ENCODE results near the gene BCR.

The BCR gene

GRCh38 chr22:23275751-23276150 is 95.4 kb downstream of the BCR start:
- H3K36me3 ChIP-seq (ENCODE audit: control insufficient read depth, insufficient read depth, low read length): peaks cover 19% of the 10 kb centered on the region
- H3K4me3 ChIP-seq (ENCODE audit: insufficient read depth, low read depth, low read length): no peak overlapping the region
- H3K9me3 ChIP-seq (ENCODE audit: control insufficient read depth, low read length): no peaks in the 10 kb centered on the region
- H3K27ac ChIP-seq (ENCODE audit: insufficient read depth, low read depth, low read length, poor library complexity, severe bottlenecking): no peak overlapping the region
- no peaks in the 10 kb centered on the region for H3K27me3 ChIP-seq (ENCODE audit: control insufficient read depth, insufficient read depth, low read length, poor library complexity, severe bottlenecking)
- no peaks in the 10 kb centered on the region for H3K4me1 ChIP-seq (ENCODE audit: control insufficient read depth, insufficient read depth, low read length)
- WGBS, 2 experiments: 94 to 95% methylated on average over 14 of the region's 14 CpGs

- H3K36me3 ChIP-seq (ENCODE audit: control insufficient read depth, insufficient read depth, low read length): peaks cover 19% of the 10 kb centered on the region
- no peak overlapping the region for H3K27ac ChIP-seq (ENCODE audit: insufficient read depth, low read depth, low read length, poor library complexity, severe bottlenecking)
- H3K4me1 ChIP-seq (ENCODE audit: control insufficient read depth, insufficient read depth, low read length): peaks cover 2% of the 10 kb centered on the region
- H3K27me3 ChIP-seq (ENCODE audit: control insufficient read depth, insufficient read depth, low read length, poor library complexity, severe bottlenecking): no peaks in the 10 kb centered on the region
- no peak overlapping the region for H3K4me3 ChIP-seq (ENCODE audit: insufficient read depth, low read depth, low read length)
- H3K9me3 ChIP-seq (ENCODE audit: control insufficient read depth, low read length): no peaks in the 10 kb centered on the region
- 95 to 97% methylated on average over 18 to 20 of the region's 20 CpGs for WGBS, 2 experiments
Observed at GRCh38 chr22:23276656-23277582, 96.6 kb downstream of the BCR start.

GRCh38 chr22:23277583-23278295 is 97.4 kb downstream of the BCR start:
- WGBS, 2 experiments: 91 to 92% methylated on average over 15 of the region's 15 CpGs
- Histone ChIP-seq H3K27me3 (ENCODE audit: control insufficient read depth, insufficient read depth, low read length, poor library complexity, severe bottlenecking) (no peaks in the 10 kb centered on the region), H3K9me3 (ENCODE audit: control insufficient read depth, low read length) (no peaks in the 10 kb centered on the region), H3K4me1 (ENCODE audit: control insufficient read depth, insufficient read depth, low read length) (peaks cover 2% of the 10 kb centered on the region), H3K27ac (ENCODE audit: insufficient read depth, low read depth, low read length, poor library complexity, severe bottlenecking) (no peak overlapping the region), H3K4me3 (ENCODE audit: insufficient read depth, low read depth, low read length) (no peak overlapping the region), H3K36me3 (ENCODE audit: control insufficient read depth, insufficient read depth, low read length) (peaks cover 19% of the 10 kb centered on the region)

GRCh38 chr22:23278883-23279675 is 98.8 kb downstream of the BCR start:
- Histone ChIP-seq H3K4me3 (ENCODE audit: insufficient read depth, low read depth, low read length) (no peak overlapping the region), H3K36me3 (ENCODE audit: control insufficient read depth, insufficient read depth, low read length) (peaks cover 14% of the 10 kb centered on the region), H3K9me3 (ENCODE audit: control insufficient read depth, low read length) (no peaks in the 10 kb centered on the region), H3K27me3 (ENCODE audit: control insufficient read depth, insufficient read depth, low read length, poor library complexity, severe bottlenecking) (no peaks in the 10 kb centered on the region), H3K27ac (ENCODE audit: insufficient read depth, low read depth, low read length, poor library complexity, severe bottlenecking) (peak overlapping the region; percentile 26), H3K4me1 (ENCODE audit: control insufficient read depth, insufficient read depth, low read length) (peaks cover 2% of the 10 kb centered on the region)
- WGBS, 2 experiments: 89% methylated on average over 11 of the region's 11 CpGs

- Histone ChIP-seq H3K9me3 (ENCODE audit: control insufficient read depth, low read length) (no peaks in the 10 kb centered on the region), H3K27ac (ENCODE audit: insufficient read depth, low read depth, low read length, poor library complexity, severe bottlenecking) (no peak overlapping the region), H3K4me1 (ENCODE audit: control insufficient read depth, insufficient read depth, low read length) (peaks cover 2% of the 10 kb centered on the region), H3K27me3 (ENCODE audit: control insufficient read depth, insufficient read depth, low read length, poor library complexity, severe bottlenecking) (no peaks in the 10 kb centered on the region), H3K4me3 (ENCODE audit: insufficient read depth, low read depth, low read length) (no peak overlapping the region), H3K36me3 (ENCODE audit: control insufficient read depth, insufficient read depth, low read length) (peaks cover 9% of the 10 kb centered on the region)
- WGBS, 2 experiments: 93 to 95% methylated on average over 6 of the region's 6 CpGs
Observed at GRCh38 chr22:23279781-23280180, 99.5 kb downstream of the BCR start.

- WGBS, 2 experiments: 95% methylated on average over 13 of the region's 13 CpGs
- Histone ChIP-seq H3K4me3 (ENCODE audit: insufficient read depth, low read depth, low read length) (no peak overlapping the region), H3K27ac (ENCODE audit: insufficient read depth, low read depth, low read length, poor library complexity, severe bottlenecking) (no peak overlapping the region), H3K4me1 (ENCODE audit: control insufficient read depth, insufficient read depth, low read length) (peaks cover 2% of the 10 kb centered on the region), H3K36me3 (ENCODE audit: control insufficient read depth, insufficient read depth, low read length) (peaks cover 9% of the 10 kb centered on the region), H3K27me3 (ENCODE audit: control insufficient read depth, insufficient read depth, low read length, poor library complexity, severe bottlenecking) (no peaks in the 10 kb centered on the region), H3K9me3 (ENCODE audit: control insufficient read depth, low read length) (no peaks in the 10 kb centered on the region)
Observed at GRCh38 chr22:23280356-23281052, 100.2 kb downstream of the BCR start.

GRCh38 chr22:23281053-23281405 is 100.7 kb downstream of the BCR start:
- Histone ChIP-seq H3K9me3 (ENCODE audit: control insufficient read depth, low read length) (no peaks in the 10 kb centered on the region), H3K27me3 (ENCODE audit: control insufficient read depth, insufficient read depth, low read length, poor library complexity, severe bottlenecking) (no peaks in the 10 kb centered on the region), H3K4me3 (ENCODE audit: insufficient read depth, low read depth, low read length) (no peak overlapping the region), H3K27ac (ENCODE audit: insufficient read depth, low read depth, low read length, poor library complexity, severe bottlenecking) (no peak overlapping the region), H3K36me3 (ENCODE audit: control insufficient read depth, insufficient read depth, low read length) (peaks cover 9% of the 10 kb centered on the region), H3K4me1 (ENCODE audit: control insufficient read depth, insufficient read depth, low read length) (peaks cover 2% of the 10 kb centered on the region)
- WGBS, 2 experiments: 93 to 94% methylated on average over 11 of the region's 11 CpGs

- no peak overlapping the region for H3K4me3 ChIP-seq (ENCODE audit: insufficient read depth, low read depth, low read length)
- H3K27me3 ChIP-seq (ENCODE audit: control insufficient read depth, insufficient read depth, low read length, poor library complexity, severe bottlenecking): no peaks in the 10 kb centered on the region
- peaks cover 9% of the 10 kb centered on the region for H3K36me3 ChIP-seq (ENCODE audit: control insufficient read depth, insufficient read depth, low read length)
- no peak overlapping the region for H3K27ac ChIP-seq (ENCODE audit: insufficient read depth, low read depth, low read length, poor library complexity, severe bottlenecking)
- no peaks in the 10 kb centered on the region for H3K9me3 ChIP-seq (ENCODE audit: control insufficient read depth, low read length)
- H3K4me1 ChIP-seq (ENCODE audit: control insufficient read depth, insufficient read depth, low read length): peaks cover 2% of the 10 kb centered on the region
- 57 to 58% methylated on average over 21 of the region's 21 CpGs for WGBS, 2 experiments
Observed at GRCh38 chr22:23281406-23282088, 101.2 kb downstream of the BCR start.

GRCh38 chr22:23282089-23282501 is 101.8 kb downstream of the BCR start:
- H3K4me3 ChIP-seq (ENCODE audit: insufficient read depth, low read depth, low read length): no peak overlapping the region
- H3K9me3 ChIP-seq (ENCODE audit: control insufficient read depth, low read length): no peaks in the 10 kb centered on the region
- no peak overlapping the region for H3K27ac ChIP-seq (ENCODE audit: insufficient read depth, low read depth, low read length, poor library complexity, severe bottlenecking)
- WGBS, 2 experiments: 88 to 91% methylated on average over 16 of the region's 16 CpGs
- H3K4me1 ChIP-seq (ENCODE audit: control insufficient read depth, insufficient read depth, low read length): peaks cover 2% of the 10 kb centered on the region
- H3K36me3 ChIP-seq (ENCODE audit: control insufficient read depth, insufficient read depth, low read length): peaks cover 9% of the 10 kb centered on the region
- no peaks in the 10 kb centered on the region for H3K27me3 ChIP-seq (ENCODE audit: control insufficient read depth, insufficient read depth, low read length, poor library complexity, severe bottlenecking)

Data from ectodermal cell (in vitro differentiated cells).